GM19463 (cell line): ENCODE data around the gene YEATS4.

Source experiments
- ATAC-seq: cut with Tn5 transposase; IDR thresholded peaks from one replicate; pipeline ENCODE4 v1.9.1; 2021; ENCODE audit warnings: mild to moderate bottlenecking, moderate library complexity; ENCODE audit not compliant: unreplicated experiment

The YEATS4 gene

DNA sequence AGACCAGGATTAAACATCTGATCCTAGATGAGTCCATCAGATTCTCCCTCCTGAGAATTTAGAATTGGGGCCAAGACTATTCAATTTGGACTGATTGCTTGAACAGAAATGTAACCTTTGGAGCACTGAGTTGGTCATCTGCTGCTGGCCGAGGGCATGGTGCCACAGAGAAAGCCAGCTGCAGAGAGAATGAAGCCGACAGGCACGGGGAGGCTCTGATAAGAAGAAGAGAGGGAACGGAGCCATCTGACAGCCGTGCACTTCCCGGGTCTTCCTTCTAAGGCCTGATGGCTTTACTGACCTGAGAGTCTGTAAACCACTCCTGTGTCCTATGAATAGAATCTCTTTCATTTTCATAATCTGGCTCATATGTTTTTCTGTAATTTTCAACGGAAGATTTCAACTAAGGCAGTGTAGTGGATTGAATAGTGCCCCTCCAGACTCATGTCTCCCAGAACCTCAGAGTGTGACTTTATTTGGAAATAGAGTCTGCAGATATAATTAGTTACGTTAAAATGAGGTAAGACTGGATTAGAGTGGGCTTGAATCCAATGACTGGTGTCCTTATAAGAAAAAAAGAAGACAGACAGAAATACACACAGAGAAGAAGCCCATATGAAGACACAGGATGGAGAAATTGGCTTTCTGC, 71.5 kb downstream of the YEATS4 start:
- ATAC-seq: no peak

GRCh38 chr12:69431591-69432222, 72.2 kb downstream of the YEATS4 start:
- no peak for ATAC-seq

DNA sequence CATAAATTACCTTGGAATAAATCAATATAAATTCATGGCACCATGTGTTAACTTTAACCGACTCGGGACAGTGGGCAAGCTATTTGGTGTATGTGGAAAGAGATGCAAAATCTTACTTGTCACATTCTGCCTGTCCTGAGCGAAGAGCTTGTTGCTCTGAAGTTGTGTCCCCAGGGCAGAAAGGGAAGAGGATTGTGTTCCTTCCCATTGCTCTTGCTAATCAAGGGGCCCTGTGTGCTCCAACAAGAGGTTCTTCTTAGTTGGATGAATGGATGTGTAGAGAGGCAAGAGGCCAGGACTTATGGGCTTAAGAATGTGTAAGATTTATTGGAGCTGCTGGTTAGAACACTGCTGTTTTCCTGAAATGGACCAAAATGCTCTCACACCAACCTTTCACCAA, 74.1 kb downstream of the YEATS4 start:
- ATAC-seq: no peak

DNA sequence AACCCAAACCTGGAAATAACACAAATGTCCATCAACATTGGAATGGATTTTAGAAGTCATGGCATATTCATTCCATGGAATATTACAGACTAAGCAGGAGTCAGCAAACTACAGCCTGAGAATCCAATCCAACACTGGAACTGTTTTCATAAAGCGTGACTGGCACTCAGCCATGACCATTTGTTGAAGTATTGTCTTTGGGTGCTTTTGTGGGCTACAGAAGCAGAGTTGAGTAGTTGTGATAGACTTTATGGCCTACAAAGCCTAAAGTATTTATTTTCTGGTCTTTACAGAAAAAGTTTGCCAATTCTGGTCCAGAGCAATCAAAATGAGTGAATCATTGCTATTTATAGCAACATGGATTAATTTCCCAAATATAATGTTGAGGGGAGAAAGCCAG, 76.1 kb downstream of the YEATS4 start:
- no peak for ATAC-seq

GRCh38 chr12:69437073-69437472, 77.5 kb downstream of the YEATS4 start:
- ATAC-seq: no peak

DNA sequence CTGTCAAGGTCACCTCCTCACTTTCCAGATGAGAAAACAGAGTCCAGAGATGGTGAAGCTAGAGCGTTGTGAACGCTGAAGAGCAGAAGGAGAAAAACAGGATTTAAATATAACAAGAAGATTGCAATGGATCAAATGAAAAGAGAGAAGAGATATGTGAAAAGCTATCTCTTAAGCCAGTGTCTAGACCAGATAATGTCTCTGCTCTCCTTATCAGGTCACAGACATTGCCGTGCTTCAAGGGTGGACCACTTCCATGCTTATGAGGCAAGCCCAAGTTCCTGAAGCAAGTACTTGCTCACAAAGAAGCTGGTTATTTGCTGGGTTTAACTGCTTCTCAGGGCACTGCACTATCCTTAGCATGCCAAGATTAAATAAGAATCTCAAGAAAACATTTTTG, 79.0 kb downstream of the YEATS4 start:
- ATAC-seq: no peak

DNA sequence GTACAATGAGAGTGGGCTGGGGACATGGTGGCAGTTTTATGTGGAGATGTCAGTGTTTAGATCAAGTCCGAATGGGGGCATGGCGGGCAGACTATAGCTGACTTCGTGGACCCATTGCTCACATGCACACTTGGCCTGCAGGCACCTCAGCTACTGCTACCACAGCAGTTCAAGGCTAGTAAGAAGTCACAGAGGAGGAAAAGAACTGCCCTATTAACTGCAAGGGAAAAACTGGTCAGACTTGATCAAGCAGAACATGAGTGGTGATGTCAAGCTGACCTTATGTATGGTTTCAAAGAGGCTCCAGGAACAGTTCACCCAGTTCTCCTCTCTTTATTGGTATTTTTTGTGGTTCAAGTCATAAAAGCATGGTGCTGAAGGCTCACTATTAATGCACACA, 80.5 kb downstream of the YEATS4 start:
- ATAC-seq: no peak
